Putamen (tissue), 1 donor: Measurements from ENCODE around the gene EOLA1.
"Not testable (repeated sequence)": the region's sequence is repeated elsewhere in the genome, so short reads cannot be mapped to it uniquely, and the experiment has no call there.

Experiments
- DNase-seq: peaks from one replicate; pipeline ENCODE4 v3.0.0-alpha.2; 2016; ENCODE audit warnings: low spot score

Gene EOLA1

DNA sequence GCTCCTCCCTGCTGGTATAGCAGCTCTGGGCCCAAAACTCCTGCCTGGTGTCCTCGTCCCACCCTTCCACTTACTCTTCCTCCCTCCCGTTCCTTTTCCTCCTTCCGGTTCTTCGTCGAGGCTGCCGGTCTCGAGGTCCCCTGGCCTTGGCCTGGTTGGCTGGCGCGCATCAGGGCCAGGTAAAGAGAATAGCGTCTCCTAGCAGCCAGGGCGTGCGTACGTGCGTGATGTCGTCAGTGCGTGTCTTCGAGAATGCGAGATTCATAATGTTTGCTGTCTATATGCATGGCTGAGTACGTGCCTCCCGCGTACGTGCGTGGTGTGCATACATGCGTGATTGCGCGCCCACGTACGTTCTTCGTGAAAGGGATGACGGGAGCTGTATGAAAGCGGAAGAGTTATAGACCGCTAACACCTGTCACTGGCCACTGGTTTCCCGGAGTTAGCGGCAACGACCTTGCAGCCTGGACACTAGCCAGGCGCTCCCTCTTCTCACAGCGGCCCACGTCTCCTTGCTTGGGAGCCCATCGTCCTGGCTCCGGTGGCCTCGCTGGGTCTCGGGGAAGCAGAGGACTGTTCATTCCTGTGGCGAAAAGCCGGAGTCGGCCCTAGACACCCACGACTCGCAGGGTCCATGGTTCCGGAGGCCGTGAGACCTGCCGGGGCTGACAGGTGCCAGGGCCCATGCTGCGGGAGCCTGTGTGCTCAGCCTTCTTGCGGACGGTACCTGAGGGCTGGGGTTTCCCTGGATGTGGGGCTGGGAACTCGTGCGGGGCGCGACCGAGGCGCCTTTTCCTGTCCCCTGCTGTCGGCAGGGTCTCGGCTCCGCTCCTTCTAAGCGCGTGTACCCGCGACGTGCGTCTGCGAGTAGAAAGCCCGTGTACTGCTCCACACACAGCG lies at the start of gene EOLA1:
Gene EOLA1 (plus strand): TSS at position 392 of the 900 bp plus-strand sequence. CDS start 4,619 bp downstream, outside the sequence.
- DNase-seq: peak; percentile 89

GRCh38 chrX:149491812-149492211 lies 49.0 kb upstream of the EOLA1 start:
- no peak for DNase-seq

GRCh38 chrX:149493567-149494562 lies 46.9 kb upstream of the EOLA1 start:
- no peak for DNase-seq

DNA sequence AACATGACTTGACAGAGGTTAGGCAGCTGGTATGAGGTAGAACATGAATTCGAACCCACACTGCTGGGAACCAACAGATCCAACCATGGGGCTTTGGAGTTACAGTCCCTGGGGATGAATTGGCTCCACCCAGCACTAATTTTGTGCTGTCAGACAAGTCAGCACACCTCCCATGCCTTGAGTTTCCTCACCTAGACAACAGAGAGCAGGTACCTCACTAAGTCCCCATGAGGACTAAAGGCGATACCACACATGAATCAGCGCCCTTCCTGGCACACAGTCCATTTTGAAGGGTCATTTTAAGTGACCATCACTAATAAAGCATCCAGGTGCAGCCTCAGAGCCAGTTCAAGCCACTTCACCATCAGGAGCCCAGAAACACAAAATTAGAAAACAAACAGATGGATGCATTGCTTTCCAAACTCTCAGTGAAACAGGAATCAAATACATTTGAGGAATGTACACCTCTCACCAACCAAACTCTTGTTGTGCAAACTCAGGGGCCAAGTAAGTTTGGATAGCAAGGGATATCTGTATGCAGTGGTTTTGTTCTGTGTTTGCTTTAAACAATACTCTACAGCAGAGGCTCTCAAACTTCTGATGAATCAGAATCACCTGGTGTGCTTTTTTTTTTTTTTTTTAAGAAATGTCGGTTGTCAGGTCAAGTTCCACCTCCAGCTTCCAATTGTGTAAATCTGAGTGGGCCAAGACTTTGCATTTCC lies 45.8 kb upstream of the EOLA1 start:
- no peak for DNase-seq

GRCh38 chrX:149495573-149496071 lies 45.2 kb upstream of the EOLA1 start:
- no peak for DNase-seq

GRCh38 chrX:149497054-149497453 lies 43.8 kb upstream of the EOLA1 start:
- DNase-seq: no peak

DNA sequence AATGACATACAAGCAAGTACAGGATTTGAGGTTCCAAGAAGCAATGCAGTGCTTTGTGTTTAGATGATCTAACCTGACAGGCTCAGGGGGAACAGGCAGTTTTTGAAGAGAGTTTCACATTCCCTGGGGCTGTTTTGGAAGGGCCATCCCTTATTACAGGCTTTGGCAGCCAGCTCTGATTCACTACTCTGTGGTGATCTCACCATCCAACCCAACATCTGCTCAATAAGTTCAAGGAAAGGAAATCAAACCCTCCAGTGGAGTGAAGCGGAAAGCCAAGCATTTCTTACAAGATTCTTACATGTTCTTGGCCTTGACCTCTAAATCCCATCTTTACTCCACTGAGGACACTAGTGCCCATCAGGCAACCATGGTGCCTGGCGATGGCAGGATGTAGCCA lies 43.2 kb upstream of the EOLA1 start:
- no peak for DNase-seq

- DNase-seq: no peak
These were observed 42.0 kb upstream of the EOLA1 start for GRCh38 chrX:149498767-149499166.

- no peak for DNase-seq
These were observed 41.0 kb upstream of the EOLA1 start for GRCh38 chrX:149499766-149500165.

- DNase-seq: not testable (repeated sequence)
These were observed 37.9 kb upstream of the EOLA1 start for GRCh38 chrX:149502923-149503322.

DNA sequence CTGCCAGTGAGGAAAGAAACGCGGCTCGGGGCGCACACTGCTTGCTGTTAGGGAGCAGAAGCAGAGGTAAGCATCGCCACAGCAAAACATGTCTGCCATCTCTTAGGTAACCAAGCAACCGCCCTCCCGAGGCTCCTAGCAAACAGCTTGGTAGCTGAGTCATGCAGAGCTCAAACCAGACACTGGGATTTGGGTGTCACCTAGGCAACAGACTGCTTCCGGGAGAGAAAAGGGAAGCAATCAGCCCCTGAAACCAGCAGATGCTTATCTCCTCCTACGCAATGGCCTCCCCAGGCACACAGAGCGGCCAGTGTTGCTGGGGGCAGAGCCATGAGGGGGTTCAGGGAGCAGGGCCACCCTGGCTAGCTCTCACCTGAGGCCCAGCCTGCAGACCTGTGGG lies 37.4 kb upstream of the EOLA1 start:
- not testable (repeated sequence) for DNase-seq

DNA sequence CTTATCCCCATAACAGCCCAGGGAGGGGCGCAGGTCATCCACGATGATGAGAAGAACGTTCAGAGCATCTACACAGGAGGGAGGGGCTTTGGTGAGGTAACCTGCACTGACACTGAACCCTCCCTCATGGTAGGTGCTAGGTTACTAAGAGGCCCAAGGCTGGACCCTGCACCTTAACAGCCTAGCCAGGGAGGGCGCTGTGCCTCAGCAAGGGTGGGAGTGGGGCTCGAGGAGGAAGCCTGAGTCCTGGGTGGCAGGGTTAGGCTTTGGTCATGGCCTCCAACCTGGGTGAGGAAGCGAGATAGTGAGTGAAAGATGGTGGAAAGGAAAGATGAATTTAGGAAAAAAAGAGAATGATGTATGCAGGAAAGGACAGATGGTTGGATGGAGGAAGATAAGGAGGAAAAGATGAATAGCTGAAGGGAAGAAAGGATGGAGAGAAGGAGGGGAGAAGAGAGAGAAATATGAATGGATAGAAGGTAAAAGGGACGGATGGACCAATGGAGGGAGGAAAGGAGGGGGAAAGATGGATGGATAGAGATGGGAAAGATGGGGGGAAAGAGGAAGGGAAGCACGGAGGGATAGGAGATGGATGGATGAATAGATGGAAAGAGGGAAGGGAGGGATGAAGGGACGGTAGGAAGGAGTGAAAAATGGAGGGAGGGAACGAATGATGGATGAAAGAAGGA lies 36.4 kb upstream of the EOLA1 start:
- no peak for DNase-seq

- peak; percentile 88 for DNase-seq
These were observed 35.7 kb upstream of the EOLA1 start, which contains the start of gene IDS for GRCh38 chrX:149504915-149505651. IDS (minus strand) TSS chrX:149505306; CDS start chrX:149505137, 169 bp downstream.

DNA sequence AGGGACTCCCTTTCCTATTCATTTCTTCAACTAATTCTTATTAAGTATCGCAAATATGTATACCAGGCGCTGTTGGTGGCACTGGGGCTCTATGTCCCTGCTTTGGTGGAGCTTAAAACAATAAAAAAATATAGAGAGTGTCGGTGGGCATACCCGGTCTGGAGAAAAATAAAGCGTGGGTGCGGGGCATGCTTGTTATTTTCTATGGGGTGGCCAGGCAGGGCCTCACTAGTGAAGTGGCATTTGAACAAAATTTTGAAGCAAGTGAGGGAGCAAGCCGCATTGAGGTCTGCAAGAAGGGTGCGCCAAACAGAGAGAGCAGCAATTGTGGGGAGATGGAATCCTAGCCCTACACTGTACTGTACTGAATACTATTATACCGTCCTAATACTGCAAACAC lies 35.1 kb upstream of the EOLA1 start:
- DNase-seq: no peak

GRCh38 chrX:149506349-149506748 lies 34.5 kb upstream of the EOLA1 start:
- DNase-seq: no peak

DNA sequence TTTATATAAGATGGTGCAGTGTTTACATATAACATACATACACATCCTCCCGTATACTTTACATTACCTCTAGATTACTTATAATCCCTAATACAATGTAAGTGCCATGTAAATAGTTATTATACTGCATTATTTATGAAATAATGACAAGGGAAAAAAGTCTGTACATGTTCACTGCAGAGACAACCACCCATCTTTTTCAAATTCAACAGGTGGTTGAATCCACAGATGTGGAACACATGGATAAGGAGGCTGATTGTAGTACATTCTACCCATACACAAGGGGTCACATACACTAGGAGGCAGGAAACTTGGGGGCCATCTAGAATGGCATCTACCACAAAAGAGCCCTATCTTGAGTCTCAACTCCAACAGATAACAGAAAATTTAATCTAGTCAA lies 32.3 kb upstream of the EOLA1 start:
- DNase-seq: no peak

DNA sequence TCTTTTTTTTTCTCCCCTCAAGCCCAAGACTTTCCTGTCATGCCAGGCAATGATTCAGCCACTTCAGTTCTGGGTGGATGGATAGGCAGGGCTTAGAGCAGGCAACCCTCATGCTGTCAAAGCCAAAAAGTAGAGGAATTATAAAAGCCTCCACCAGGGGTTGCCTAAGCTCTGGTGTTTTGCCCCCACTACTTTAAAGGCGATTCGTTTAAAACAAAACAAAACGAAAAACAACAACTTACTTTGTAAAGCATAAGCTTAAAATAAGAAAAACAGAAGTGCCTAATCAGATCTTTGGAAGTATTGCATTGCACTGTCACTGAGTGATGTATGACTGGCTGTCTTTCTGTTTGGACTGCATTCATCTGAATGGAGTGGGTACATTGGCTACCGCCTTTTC lies 30.4 kb upstream of the EOLA1 start:
- DNase-seq: no peak

DNA sequence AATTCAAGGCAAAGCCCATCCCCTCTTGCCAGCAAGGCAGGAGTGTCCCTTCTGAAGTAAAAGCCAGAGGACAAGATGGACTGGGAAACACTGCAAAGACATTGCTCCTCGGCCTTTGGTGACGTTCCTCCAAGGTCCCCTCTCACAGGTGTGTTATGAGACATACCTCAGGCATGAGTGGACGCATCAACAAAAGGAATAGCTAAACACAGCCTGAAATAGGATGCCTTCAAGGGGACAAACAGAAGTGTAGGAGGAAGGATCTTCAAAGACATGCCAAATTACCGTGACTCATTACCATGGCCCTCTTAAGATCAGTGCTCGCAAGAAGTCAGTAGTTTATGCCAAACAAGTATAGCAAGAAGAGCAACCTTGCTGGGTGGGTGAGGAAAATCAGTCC lies 29.7 kb upstream of the EOLA1 start:
- DNase-seq: no peak

DNA sequence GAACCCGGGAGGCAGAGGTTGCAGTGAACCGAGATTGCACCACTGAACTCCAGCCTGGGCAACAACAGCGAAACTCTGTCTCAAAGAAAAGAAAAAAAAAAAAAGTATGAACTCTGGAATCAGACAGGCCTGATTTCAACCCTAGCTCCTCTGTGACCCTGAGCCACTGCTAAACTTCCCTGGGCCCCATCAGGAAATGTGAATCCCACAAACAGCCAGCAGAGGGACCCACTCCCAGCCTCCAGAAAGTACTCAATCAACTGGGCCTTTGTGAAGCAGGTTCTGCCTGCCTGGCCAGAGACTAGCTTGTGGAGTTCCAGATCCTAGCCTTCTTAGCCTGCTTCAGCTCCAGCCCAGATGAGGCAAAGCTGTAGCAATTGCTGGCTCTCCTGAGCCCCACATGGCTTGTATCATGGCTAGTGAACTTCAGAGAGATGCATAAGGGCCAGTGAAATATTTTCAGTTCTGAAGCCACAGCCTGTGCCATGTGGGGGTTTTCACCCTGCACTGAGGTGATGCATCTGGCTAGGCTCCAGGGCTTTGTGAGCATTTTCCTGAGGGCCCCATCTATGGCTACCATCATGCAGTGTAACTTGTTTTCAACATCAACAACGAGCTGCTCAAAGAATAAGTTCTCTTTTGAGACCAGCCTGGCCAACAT lies 28.5 kb upstream of the EOLA1 start:
- DNase-seq: peak; percentile 50
